ENCODE results near the gene GBF1.
A peak's percentile ranks its signal among the peaks of the same experiment; 100 is the strongest.

Gene GBF1

DNA sequence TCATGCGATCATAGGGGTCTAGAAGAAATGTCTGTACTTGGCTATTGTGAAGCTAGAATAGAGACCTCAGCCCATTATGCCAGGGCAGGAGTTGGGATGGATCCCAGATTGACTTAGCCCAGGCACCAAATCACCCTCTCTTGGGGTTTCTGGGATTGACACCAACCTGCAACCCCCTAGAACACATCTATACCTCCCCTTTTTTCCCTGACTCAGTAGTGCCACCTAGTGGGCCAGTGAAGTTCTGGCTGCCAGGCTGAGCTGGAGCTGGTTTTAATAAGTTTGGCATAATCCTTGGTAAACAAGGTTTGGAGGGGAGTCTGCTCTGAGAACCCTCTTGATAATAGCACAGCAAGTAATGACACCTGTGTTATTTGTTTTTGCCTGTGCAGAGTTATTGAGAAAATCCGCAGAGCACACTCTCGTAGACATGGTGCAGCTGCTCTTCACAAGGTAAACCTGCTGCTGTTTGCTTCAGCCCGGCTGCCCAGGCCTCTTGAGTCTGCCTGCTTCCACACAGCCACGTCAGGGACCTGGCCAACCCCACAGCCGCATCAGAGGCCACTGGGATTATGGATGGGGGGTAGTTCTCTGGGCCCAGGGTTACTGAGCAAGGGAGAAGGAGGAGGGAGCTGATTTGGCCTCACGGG is 106.9 kb downstream of the GBF1 start:
- peak; percentile 46 for DNase-seq (ENCODE audit: low read depth)

- DNase-seq (ENCODE audit: low read depth) = no peak
Observed at GRCh38 chr10:102354451-102354850, 109.1 kb downstream of the GBF1 start.

- no peak for DNase-seq (ENCODE audit: low read depth)
Observed at GRCh38 chr10:102358712-102359382, 113.5 kb downstream of the GBF1 start.

DNA sequence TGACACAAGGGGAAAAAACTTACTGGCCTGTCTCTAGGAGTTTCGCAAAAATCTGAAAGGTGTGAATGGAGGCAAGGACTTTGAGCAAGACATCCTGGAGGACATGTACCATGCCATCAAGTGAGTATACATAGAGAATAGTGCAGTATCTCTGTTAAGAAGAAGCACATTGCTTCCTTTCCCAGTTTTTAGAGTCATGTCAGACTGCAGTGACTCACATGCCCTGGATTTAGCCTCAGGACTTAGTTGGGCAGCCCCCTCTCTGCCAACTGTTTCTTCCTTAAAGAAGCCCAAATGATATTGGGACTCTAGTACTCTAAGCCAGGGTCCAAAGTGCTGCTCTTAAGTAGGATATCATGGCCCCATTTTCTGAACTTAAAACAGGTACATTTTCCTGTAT is 122.1 kb downstream of the GBF1 start:
- no peak for DNase-seq (ENCODE audit: low read depth)

- no peak for DNase-seq (ENCODE audit: low read depth)
Observed at GRCh38 chr10:102368077-102368476, 122.7 kb downstream of the GBF1 start.

DNA sequence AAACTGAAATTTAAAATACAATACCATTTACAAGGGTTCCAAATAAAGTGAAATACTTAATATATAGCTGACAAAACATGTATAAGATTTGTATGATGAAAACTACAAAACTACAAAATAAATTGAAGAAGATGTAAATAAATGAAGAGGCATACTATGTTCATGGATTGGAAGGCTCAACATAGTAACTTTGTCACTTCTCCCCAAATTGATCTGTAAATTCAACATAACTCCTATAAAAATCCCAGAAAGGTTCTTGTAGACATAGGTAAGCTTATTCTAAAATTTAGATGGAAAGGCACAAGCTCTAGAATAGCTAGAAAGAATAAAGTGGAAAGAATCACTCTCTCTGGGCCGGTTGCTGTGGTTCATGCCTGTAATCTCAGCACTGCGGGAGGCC is 126.0 kb downstream of the GBF1 start:
- no peak for DNase-seq (ENCODE audit: low read depth)

DNA sequence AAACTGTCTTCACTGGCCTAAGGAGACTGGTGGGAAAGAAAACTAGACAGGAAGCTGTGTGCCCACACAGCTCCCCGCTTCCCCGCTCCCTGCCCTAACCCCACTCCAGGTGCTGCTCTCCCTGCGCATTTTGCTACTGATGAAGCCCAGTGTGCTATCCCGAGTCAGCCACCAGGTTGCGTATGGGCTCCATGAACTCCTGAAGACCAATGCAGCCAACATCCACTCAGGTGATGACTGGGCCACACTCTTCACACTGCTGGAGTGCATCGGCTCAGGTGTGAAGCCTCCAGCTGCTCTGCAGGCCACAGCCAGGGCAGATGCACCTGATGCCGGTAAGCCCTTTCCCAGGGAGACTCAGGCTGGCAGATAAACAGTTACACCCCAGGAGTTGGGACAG is 129.9 kb downstream of the GBF1 start:
- DNase-seq (ENCODE audit: low read depth) = no peak

GRCh38 chr10:102375867-102376266 is 130.5 kb downstream of the GBF1 start:
- no peak for DNase-seq (ENCODE audit: low read depth)

GRCh38 chr10:102376901-102377300 is 131.6 kb downstream of the GBF1 start:
- DNase-seq (ENCODE audit: low read depth) = no peak

DNA sequence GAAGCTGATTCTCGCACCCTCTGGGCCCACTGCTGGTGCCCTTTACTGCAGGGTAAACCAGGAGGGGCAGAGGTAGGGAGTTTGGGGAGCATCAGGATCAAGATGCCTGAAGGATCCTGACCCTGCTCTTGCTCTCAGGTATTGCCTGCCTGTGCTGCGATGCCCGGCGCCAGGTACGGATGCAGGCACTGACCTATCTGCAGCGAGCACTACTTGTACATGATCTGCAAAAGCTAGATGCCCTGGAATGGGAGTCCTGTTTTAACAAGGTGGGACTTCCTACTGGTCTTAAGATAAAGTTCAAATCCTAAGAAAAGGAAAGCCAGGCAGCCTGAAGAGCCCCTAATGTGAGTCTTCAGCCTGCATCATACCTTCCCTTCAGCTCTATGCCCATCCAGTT is 134.1 kb downstream of the GBF1 start:
- DNase-seq (ENCODE audit: low read depth) = no peak

- DNase-seq (ENCODE audit: low read depth) = no peak
Observed at GRCh38 chr10:102381983-102382382, 136.7 kb downstream of the GBF1 start.

DNA sequence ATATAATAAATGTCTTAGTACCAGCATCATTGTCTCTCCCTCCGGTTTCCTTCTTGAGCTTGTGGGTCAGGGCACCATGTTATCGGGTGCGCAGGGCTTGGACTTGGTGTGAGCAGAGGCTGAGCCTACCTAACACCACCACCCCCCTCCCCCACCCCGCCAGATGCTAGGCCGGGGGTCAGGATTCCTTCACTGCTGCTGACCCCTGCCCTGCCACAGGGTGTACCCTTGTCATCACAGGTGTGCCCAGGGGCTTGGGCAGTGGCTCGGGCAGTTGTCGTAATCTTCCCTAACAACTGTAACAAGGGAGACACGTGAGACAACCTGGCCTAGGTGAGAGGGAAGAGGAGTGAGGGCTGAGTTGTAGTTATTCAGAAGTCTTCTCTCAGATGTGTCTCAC is 137.5 kb downstream of the GBF1 start:
- DNase-seq (ENCODE audit: low read depth) = no peak

GRCh38 chr10:102384053-102384452 is 138.7 kb downstream of the GBF1 start:
- no peak for DNase-seq (ENCODE audit: low read depth)

DNA sequence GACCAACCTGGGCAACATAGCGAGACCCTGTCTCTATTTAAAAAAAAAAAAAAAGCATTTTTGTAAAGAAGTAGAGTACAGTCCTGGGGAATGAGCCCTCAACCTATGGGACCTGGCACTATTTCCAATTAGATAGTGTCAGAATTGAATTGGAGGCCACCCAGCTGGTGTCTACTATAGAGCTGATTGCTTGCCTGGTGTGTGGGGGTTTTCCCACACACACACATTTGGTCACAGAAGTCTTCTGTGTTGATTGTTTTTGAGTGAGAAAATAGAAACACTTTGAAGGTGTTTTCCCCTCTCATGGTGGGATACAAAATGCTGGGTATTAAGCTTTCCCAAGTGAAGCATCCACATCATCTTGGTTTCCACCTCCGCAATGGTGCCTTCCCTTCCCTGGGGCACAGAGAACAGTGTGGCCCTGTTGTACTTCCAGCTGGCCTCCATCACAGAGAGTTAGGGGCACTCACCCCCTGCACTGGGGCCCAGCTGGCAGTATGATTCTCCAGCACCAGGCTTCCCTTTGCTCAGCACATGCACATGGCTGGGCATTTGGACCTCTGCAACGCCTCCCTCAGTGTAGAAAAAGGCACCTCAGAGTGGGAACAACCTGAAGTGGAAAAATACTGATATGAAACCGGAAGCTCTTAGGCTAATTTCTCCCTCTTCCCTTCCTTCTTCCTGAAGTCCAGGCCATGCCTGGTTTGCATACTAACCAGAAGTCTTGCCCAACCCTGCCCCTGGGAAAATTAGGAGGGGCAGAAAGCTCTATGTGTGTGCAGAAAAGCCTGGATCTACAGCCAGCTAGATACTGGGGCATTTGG is 139.5 kb downstream of the GBF1 start:
- DNase-seq (ENCODE audit: low read depth) = no peak

GRCh38 chr10:102389894-102390293 is 144.6 kb downstream of the GBF1 start:
- no peak for DNase-seq (ENCODE audit: low read depth)

DNA sequence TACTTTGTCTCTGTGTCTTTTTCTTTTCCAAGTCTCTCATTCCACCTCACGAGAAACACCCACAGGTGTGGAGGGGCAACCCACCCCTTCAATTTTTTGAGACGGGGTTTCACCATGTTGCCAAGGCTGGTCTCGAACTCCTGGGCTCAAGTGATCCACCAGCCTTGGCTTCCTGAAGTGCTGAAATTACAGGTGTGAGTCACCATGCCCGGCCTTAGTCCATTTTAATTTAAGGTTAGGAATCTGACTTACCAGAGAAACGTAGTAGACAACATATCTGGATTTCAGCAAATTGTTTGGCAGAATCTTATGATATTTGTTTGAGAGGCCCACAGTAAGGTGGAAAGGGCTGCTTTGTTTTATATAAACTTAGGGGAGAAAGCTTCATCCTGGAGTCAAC is 147.0 kb downstream of the GBF1 start:
- no peak for DNase-seq (ENCODE audit: low read depth)

- DNase-seq (ENCODE audit: low read depth) = no peak
Observed at GRCh38 chr10:102393411-102394078, 148.2 kb downstream of the GBF1 start.

- DNase-seq (ENCODE audit: low read depth) = peak; percentile 99
Observed at GRCh38 chr10:102394079-102394800, 148.9 kb downstream of the GBF1 start.

DNA sequence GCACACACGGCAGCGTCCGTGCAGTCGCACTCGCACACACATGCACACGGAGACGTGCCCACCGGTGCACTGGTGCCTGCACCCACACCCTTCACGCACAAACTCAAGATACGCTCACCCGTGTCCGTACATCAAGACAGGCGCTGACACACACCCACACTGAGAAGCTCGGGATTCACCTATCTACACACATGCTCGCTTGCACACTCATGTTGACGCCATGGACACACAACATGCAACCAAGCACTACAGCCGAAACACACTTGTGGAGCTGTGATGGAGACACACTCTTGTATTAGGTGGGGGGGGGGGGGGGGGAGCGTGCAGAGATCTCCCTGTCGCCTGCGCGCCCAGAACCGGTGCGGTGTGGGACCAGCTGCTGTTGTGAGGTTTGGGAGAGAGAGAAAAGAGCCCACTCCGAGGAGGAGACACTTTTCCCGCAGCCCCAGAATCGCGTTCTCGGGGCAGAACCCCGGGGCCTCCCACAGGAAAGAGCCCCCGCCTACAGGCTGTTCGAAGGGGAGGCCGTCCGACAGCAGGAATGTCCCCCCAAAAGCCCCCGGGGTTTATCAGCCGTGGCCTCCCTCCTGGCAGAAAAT is 149.6 kb downstream of the GBF1 start:
- DNase-seq (ENCODE audit: low read depth) = no peak

GRCh38 chr10:102395400-102396316 is 150.3 kb downstream of the GBF1 start, which contains the start of gene NFKB2:
Gene NFKB2, plus strand, starts transcription at chr10:102395705. Its CDS starts 255 bp downstream, at chr10:102395960.
- DNase-seq (ENCODE audit: low read depth) = peak; percentile 82
